HCT116 (cell line): ENCODE data around the gene LDHD. TPM values are rescaled to one million over a fixed set of nuclear protein-coding genes. Genes with fewer than 3 reads are reported as not detected.

ENCODE experiments used
- EGR1 ChIP-seq: IDR thresholded peaks from 2 replicates; pipeline ENCODE4 v1.6.1; 2012; ENCODE audit warnings: low read depth
- ELF1 ChIP-seq: IDR thresholded peaks from 2 replicates; pipeline ENCODE4 v1.6.1; 2012; ENCODE audit warnings: low read depth, borderline replicate concordance
- FOSL1 ChIP-seq: IDR thresholded peaks from 2 replicates; pipeline ENCODE4 v1.6.1; 2012; ENCODE audit warnings: low read depth
- SIN3A ChIP-seq: IDR thresholded peaks from 2 replicates; pipeline ENCODE4 v1.6.1; 2012; ENCODE audit warnings: low read depth
- YY1 ChIP-seq: IDR thresholded peaks from 2 replicates; pipeline ENCODE4 v1.6.1; 2011; ENCODE audit warnings: low read length, low read depth, moderate library complexity, mild to moderate bottlenecking; ENCODE audit not compliant: insufficient replicate concordance; ENCODE audit errors: extremely low read depth
- total RNA-seq: library from RNA; stranded (reverse); gene quantifications from one replicate; pipeline ENCODE4 v1.2.1, GENCODE V29; 2021; ENCODE audit not compliant: unreplicated experiment
- TF ChIP-seq, protein P1 (sequence below): IDR thresholded peaks from 2 replicates; pipeline ENCODE4 v1.6.1; 2011; ENCODE audit warnings: mild to moderate bottlenecking, low read length, moderate library complexity; ENCODE audit not compliant: insufficient replicate concordance; ENCODE audit errors: extremely low read depth
- TF ChIP-seq, protein P2 (sequence below): IDR thresholded peaks from 2 replicates; pipeline ENCODE4 v1.6.1; 2012; ENCODE audit warnings: low read depth

Gene LDHD
- total RNA-seq, 1 experiment from 2014 or later: 3.4 TPM

- TF ChIP-seq, protein P1, sequence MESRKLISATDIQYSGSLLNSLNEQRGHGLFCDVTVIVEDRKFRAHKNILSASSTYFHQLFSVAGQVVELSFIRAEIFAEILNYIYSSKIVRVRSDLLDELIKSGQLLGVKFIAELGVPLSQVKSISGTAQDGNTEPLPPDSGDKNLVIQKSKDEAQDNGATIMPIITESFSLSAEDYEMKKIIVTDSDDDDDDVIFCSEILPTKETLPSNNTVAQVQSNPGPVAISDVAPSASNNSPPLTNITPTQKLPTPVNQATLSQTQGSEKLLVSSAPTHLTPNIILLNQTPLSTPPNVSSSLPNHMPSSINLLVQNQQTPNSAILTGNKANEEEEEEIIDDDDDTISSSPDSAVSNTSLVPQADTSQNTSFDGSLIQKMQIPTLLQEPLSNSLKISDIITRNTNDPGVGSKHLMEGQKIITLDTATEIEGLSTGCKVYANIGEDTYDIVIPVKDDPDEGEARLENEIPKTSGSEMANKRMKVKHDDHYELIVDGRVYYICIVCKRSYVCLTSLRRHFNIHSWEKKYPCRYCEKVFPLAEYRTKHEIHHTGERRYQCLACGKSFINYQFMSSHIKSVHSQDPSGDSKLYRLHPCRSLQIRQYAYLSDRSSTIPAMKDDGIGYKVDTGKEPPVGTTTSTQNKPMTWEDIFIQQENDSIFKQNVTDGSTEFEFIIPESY: no peak
- TF ChIP-seq SIN3A: no peak
- TF ChIP-seq YY1: no peak
- TF ChIP-seq, protein P2, sequence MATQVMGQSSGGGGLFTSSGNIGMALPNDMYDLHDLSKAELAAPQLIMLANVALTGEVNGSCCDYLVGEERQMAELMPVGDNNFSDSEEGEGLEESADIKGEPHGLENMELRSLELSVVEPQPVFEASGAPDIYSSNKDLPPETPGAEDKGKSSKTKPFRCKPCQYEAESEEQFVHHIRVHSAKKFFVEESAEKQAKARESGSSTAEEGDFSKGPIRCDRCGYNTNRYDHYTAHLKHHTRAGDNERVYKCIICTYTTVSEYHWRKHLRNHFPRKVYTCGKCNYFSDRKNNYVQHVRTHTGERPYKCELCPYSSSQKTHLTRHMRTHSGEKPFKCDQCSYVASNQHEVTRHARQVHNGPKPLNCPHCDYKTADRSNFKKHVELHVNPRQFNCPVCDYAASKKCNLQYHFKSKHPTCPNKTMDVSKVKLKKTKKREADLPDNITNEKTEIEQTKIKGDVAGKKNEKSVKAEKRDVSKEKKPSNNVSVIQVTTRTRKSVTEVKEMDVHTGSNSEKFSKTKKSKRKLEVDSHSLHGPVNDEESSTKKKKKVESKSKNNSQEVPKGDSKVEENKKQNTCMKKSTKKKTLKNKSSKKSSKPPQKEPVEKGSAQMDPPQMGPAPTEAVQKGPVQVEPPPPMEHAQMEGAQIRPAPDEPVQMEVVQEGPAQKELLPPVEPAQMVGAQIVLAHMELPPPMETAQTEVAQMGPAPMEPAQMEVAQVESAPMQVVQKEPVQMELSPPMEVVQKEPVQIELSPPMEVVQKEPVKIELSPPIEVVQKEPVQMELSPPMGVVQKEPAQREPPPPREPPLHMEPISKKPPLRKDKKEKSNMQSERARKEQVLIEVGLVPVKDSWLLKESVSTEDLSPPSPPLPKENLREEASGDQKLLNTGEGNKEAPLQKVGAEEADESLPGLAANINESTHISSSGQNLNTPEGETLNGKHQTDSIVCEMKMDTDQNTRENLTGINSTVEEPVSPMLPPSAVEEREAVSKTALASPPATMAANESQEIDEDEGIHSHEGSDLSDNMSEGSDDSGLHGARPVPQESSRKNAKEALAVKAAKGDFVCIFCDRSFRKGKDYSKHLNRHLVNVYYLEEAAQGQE: no peak
- no peak for TF ChIP-seq EGR1
- TF ChIP-seq FOSL1: no peak
- no peak for TF ChIP-seq ELF1
Measured at GRCh38 chr16:75099075-75099667, 17.4 kb downstream of the LDHD start (continued).
